RWPE2 (cell line): ENCODE measurements around the gene TTF2.

Experiments used
- ATAC-seq: fragments of 200-7000 bp; cut with Tn5 transposase; 3 replicates; pipeline ENCODE4 v1.9.1; 2021; ENCODE audit warnings: low read depth
- DNase-seq: peaks from one replicate; pipeline ENCODE4 v3.0.0-alpha.2; 2020; ENCODE audit warnings: low spot score
- H3K27ac ChIP-seq: fragments of 450-650 bp; 2 replicates; pipeline ENCODE4 v1.5.1; 2017; ENCODE audit warnings: mild to moderate bottlenecking; ENCODE audit not compliant: poor library complexity, severe bottlenecking
- H3K27me3 ChIP-seq: fragments of 250-450 bp; sonication (Bioruptor Pico); 2 replicates; pipeline ENCODE4 v1.5.1; 2021; ENCODE audit warnings: mild to moderate bottlenecking, moderate library complexity; ENCODE audit not compliant: insufficient read depth, poor library complexity, severe bottlenecking
- H3K36me3 ChIP-seq: fragments of 250-450 bp; sonication (Bioruptor Pico); 2 replicates; pipeline ENCODE4 v1.5.1; 2020; ENCODE audit warnings: low read depth, mild to moderate bottlenecking, moderate library complexity
- H3K4me1 ChIP-seq: fragments of 250-450 bp; sonication (Bioruptor Pico); 2 replicates; pipeline ENCODE4 v1.5.1; 2021; ENCODE audit warnings: mild to moderate bottlenecking, moderate library complexity; ENCODE audit not compliant: insufficient read depth, poor library complexity, severe bottlenecking
- H3K4me3 ChIP-seq: fragments of 250-450 bp; sonication (Bioruptor Pico); 2 replicates; pipeline ENCODE4 v1.5.1; 2021; ENCODE audit warnings: mild to moderate bottlenecking, moderate library complexity; ENCODE audit not compliant: severe bottlenecking
- H3K9me3 ChIP-seq: fragments of 250-450 bp; sonication (Bioruptor Pico); 2 replicates; pipeline ENCODE4 v1.5.1; 2021; ENCODE audit warnings: mild to moderate bottlenecking, moderate library complexity; ENCODE audit not compliant: severe bottlenecking
- CTCF ChIP-seq: fragments of 450-650 bp; IDR thresholded peaks from one replicate; pipeline ENCODE4 v1.5.1; 2017; ENCODE audit warnings: mild to moderate bottlenecking, moderate library complexity; ENCODE audit not compliant: poor library complexity, severe bottlenecking

The TTF2 gene

GRCh38 chr1:117032681-117033539 lies 27.2 kb upstream of the TTF2 start:
- no peaks in the 10 kb centered on the region for H3K4me1 ChIP-seq
- no peaks in the 10 kb centered on the region for H3K9me3 ChIP-seq
- ATAC-seq (no peak), DNase-seq (no peak)
- no peaks in the 10 kb centered on the region for H3K27me3 ChIP-seq
- H3K4me3 ChIP-seq: no peak overlapping the region
- no peak overlapping the region for H3K27ac ChIP-seq
- no peaks in the 10 kb centered on the region for H3K36me3 ChIP-seq
- TF ChIP-seq CTCF: no peak

GRCh38 chr1:117033772-117034171 lies 26.4 kb upstream of the TTF2 start:
- TF ChIP-seq CTCF: no peak
- DNase-seq: no peak
- H3K27ac ChIP-seq: no peak overlapping the region
- no peak overlapping the region for H3K4me3 ChIP-seq
- ATAC-seq: no peak
- H3K9me3 ChIP-seq: no peaks in the 10 kb centered on the region
- no peaks in the 10 kb centered on the region for H3K36me3 ChIP-seq
- no peaks in the 10 kb centered on the region for H3K27me3 ChIP-seq
- H3K4me1 ChIP-seq: no peaks in the 10 kb centered on the region

- DNase-seq: no peak
- no peaks in the 10 kb centered on the region for H3K9me3 ChIP-seq
- H3K27me3 ChIP-seq: no peaks in the 10 kb centered on the region
- H3K4me3 ChIP-seq: no peak overlapping the region
- H3K36me3 ChIP-seq: no peaks in the 10 kb centered on the region
- TF ChIP-seq CTCF: no peak
- no peak overlapping the region for H3K27ac ChIP-seq
- ATAC-seq: no peak
- H3K4me1 ChIP-seq: no peaks in the 10 kb centered on the region
Observed at GRCh38 chr1:117034791-117035290, 25.3 kb upstream of the TTF2 start.

- Histone ChIP-seq H3K27ac (no peak overlapping the region), H3K36me3 (no peaks in the 10 kb centered on the region), H3K4me3 (no peak overlapping the region), H3K4me1 (no peaks in the 10 kb centered on the region), H3K27me3 (no peaks in the 10 kb centered on the region), H3K9me3 (no peaks in the 10 kb centered on the region)
- no peak for TF ChIP-seq CTCF
- DNase-seq: no peak
- no peak for ATAC-seq
Observed at GRCh38 chr1:117036018-117036461, 24.1 kb upstream of the TTF2 start.

GRCh38 chr1:117037802-117038201 lies 22.3 kb upstream of the TTF2 start:
- no peak for TF ChIP-seq CTCF
- DNase-seq (no peak), ATAC-seq (no peak)
- Histone ChIP-seq H3K4me1 (no peaks in the 10 kb centered on the region), H3K27ac (no peak overlapping the region), H3K4me3 (no peak overlapping the region), H3K9me3 (no peaks in the 10 kb centered on the region), H3K36me3 (no peaks in the 10 kb centered on the region), H3K27me3 (no peaks in the 10 kb centered on the region)
